ENCODE data around the gene ATG101.
A peak's percentile ranks its signal among the peaks of the same experiment; 100 is the strongest.

ATG101 gene, protein sequence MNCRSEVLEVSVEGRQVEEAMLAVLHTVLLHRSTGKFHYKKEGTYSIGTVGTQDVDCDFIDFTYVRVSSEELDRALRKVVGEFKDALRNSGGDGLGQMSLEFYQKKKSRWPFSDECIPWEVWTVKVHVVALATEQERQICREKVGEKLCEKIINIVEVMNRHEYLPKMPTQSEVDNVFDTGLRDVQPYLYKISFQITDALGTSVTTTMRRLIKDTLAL

GRCh38 chr12:52069327-52070184, at the start of gene ATG101:
Gene ATG101, plus strand, starts transcription at chr12:52069978. Its CDS starts 3,673 bp downstream, at chr12:52073651.
- Histone ChIP-seq H3K27me3 (ENCODE audit: low read depth, low read length) (no peaks in the 10 kb centered on the region), H3K9me3 (ENCODE audit: control insufficient read depth in 1 of 2, low read length in 2 of 2) (no peaks in the 10 kb centered on the region), H3K36me3 (ENCODE audit: control insufficient read depth in 1 of 2, insufficient read depth in 2 of 2, low read length in 2 of 2) (peaks cover 4 to 15% of the 10 kb centered on the region in 2 donors), H3K4me1 (ENCODE audit: control insufficient read depth in 1 of 2, insufficient read depth in 2 of 2, low read length in 2 of 2) (peaks cover 6 to 24% of the 10 kb centered on the region in 2 donors), H3K27ac (ENCODE audit: low read length) (peak within 1 kb of the TSS; percentile 87), H3K4me3 (ENCODE audit: low read depth in 1 of 2, low read length in 2 of 2) (peak within 1 kb of the TSS; percentile 92 to 95)

GRCh38 chr12:52020539-52021336, 49.0 kb upstream of the ATG101 start:
- Histone ChIP-seq H3K36me3 (ENCODE audit: control insufficient read depth in 1 of 2, insufficient read depth in 2 of 2, low read length in 2 of 2) (no peaks in the 10 kb centered on the region), H3K4me1 (ENCODE audit: control insufficient read depth in 1 of 2, insufficient read depth in 2 of 2, low read length in 2 of 2) (peaks cover under 1 to 25% of the 10 kb centered on the region in 2 donors), H3K4me3 (ENCODE audit: low read depth in 1 of 2, low read length in 2 of 2) (no peak overlapping the region), H3K27me3 (ENCODE audit: low read depth, low read length) (no peaks in the 10 kb centered on the region), H3K27ac (ENCODE audit: low read length) (no peak overlapping the region), H3K9me3 (ENCODE audit: control insufficient read depth in 1 of 2, low read length in 2 of 2) (no peaks in the 10 kb centered on the region)

- H3K9me3 ChIP-seq (ENCODE audit: control insufficient read depth in 1 of 2, low read length in 2 of 2), result no peaks in the 10 kb centered on the region
- peak overlapping the region; percentile 33 to 68 for H3K4me3 ChIP-seq (ENCODE audit: low read depth in 1 of 2, low read length in 2 of 2)
- no peaks in the 10 kb centered on the region for H3K36me3 ChIP-seq (ENCODE audit: control insufficient read depth in 1 of 2, insufficient read depth in 2 of 2, low read length in 2 of 2)
- no peaks in the 10 kb centered on the region for H3K27me3 ChIP-seq (ENCODE audit: low read depth, low read length)
- no peak overlapping the region for H3K27ac ChIP-seq (ENCODE audit: low read length)
- peaks cover 11 to 45% of the 10 kb centered on the region in 2 donors for H3K4me1 ChIP-seq (ENCODE audit: control insufficient read depth in 1 of 2, insufficient read depth in 2 of 2, low read length in 2 of 2)
Measured at GRCh38 chr12:52022841-52023181, 47.0 kb upstream of the ATG101 start.

DNA sequence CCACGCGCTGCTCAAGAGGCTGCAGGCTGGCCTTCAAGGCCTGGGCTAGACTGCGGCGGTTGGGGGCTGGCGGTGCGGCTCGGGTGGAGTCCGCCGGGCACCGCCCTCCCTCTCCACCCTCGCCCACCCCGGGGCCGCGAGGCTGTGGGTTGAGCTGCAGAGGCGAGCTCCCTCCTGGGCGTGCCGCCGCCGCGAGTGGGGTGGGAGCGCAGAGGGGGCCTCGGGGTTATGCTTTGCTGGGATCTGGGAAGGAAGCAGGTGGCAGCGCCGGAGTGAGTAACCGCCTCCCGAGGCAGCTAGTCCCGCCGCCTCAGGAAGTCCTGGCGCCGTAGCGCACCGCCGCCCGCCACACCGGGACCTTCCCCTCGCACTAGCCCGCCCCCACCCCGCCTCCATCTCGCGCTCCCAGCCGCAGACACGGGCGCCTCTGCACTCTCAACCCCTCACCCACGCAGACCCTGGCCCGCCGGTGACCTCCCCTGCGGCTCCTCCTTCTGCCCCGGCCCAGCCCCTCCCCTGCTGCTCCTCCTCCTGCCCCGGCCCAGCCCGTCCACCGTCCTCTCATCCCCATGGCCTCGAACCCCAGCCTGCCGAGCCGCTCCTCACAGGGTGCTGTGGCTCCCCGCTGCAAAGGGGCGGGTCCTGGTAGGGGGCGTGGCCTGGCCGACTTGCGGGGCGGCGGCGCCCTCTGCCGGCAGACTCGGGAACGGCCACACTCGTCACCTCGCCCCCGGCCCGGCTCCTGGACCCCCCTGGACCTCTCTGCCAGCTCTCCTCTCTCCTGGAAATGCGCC, 46.4 kb upstream of the ATG101 start:
- Histone ChIP-seq H3K27ac (ENCODE audit: low read length) (peak overlapping the region; percentile 39), H3K4me1 (ENCODE audit: control insufficient read depth in 1 of 2, insufficient read depth in 2 of 2, low read length in 2 of 2) (peaks cover 11 to 45% of the 10 kb centered on the region in 2 donors), H3K27me3 (ENCODE audit: low read depth, low read length) (no peaks in the 10 kb centered on the region), H3K36me3 (ENCODE audit: control insufficient read depth in 1 of 2, insufficient read depth in 2 of 2, low read length in 2 of 2) (no peaks in the 10 kb centered on the region), H3K9me3 (ENCODE audit: control insufficient read depth in 1 of 2, low read length in 2 of 2) (no peaks in the 10 kb centered on the region), H3K4me3 (ENCODE audit: low read depth in 1 of 2, low read length in 2 of 2) (peak overlapping the region; percentile 42 to 68)

- Histone ChIP-seq H3K27ac (ENCODE audit: low read length) (peak overlapping the region; percentile 39), H3K9me3 (ENCODE audit: control insufficient read depth in 1 of 2, low read length in 2 of 2) (no peaks in the 10 kb centered on the region), H3K27me3 (ENCODE audit: low read depth, low read length) (no peaks in the 10 kb centered on the region), H3K36me3 (ENCODE audit: control insufficient read depth in 1 of 2, insufficient read depth in 2 of 2, low read length in 2 of 2) (no peaks in the 10 kb centered on the region), H3K4me1 (ENCODE audit: control insufficient read depth in 1 of 2, insufficient read depth in 2 of 2, low read length in 2 of 2) (peaks cover 11 to 45% of the 10 kb centered on the region in 2 donors), H3K4me3 (ENCODE audit: low read depth in 1 of 2, low read length in 2 of 2) (peak overlapping the region; percentile 42 to 68)
Measured at GRCh38 chr12:52023976-52024688, 45.6 kb upstream of the ATG101 start.

DNA sequence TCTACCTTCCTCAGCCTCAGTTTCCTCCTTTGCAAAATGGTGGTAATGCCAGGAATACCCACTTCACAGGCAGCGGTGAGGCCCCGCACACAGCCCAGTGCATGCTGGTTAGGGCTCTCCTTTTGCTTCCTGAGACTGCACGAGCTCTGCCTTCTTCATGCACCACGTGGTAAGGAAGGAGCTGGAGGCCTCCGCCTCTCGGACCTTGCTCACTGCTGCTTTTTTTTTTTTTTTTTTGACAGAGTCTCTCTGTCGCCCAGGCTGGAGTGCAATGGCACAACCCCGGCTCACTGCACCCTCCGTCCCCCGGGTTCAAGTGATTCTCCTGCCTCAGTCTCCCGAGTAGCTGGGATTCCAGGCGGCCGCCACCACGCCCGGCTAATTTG, 44.9 kb upstream of the ATG101 start:
- Histone ChIP-seq H3K4me1 (ENCODE audit: control insufficient read depth in 1 of 2, insufficient read depth in 2 of 2, low read length in 2 of 2) (peaks cover 11 to 51% of the 10 kb centered on the region in 2 donors), H3K4me3 (ENCODE audit: low read depth in 1 of 2, low read length in 2 of 2) (peak overlapping the region in 1 of 2 donors; percentile 46), H3K36me3 (ENCODE audit: control insufficient read depth in 1 of 2, insufficient read depth in 2 of 2, low read length in 2 of 2) (no peaks in the 10 kb centered on the region), H3K27ac (ENCODE audit: low read length) (peak overlapping the region; percentile 90), H3K9me3 (ENCODE audit: control insufficient read depth in 1 of 2, low read length in 2 of 2) (no peaks in the 10 kb centered on the region), H3K27me3 (ENCODE audit: low read depth, low read length) (no peaks in the 10 kb centered on the region)

DNA sequence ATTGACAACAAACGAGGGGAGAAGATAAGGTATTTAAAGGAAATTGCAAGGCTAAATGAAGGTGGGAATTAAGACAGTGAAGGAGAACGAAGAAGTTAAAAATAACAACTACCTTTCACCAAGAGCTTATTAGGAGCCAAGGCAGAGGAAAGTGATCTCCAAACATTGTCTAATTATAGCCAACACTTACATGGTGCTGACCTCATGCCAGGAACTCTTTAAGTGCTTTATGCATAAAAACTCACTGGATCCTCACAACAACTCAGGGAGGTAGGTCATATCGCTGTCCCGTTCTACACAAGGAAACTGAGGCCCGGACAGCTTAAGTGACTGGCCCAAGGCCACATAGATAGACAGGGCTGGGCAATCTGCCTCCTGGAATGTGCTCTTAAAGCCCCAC, 43.5 kb upstream of the ATG101 start:
- Histone ChIP-seq H3K4me1 (ENCODE audit: control insufficient read depth in 1 of 2, insufficient read depth in 2 of 2, low read length in 2 of 2) (peaks cover 11 to 55% of the 10 kb centered on the region in 2 donors), H3K36me3 (ENCODE audit: control insufficient read depth in 1 of 2, insufficient read depth in 2 of 2, low read length in 2 of 2) (no peaks in the 10 kb centered on the region), H3K9me3 (ENCODE audit: control insufficient read depth in 1 of 2, low read length in 2 of 2) (no peaks in the 10 kb centered on the region), H3K27ac (ENCODE audit: low read length) (peak overlapping the region; percentile 90), H3K4me3 (ENCODE audit: low read depth in 1 of 2, low read length in 2 of 2) (peak overlapping the region; percentile 46 to 64), H3K27me3 (ENCODE audit: low read depth, low read length) (no peaks in the 10 kb centered on the region)

DNA sequence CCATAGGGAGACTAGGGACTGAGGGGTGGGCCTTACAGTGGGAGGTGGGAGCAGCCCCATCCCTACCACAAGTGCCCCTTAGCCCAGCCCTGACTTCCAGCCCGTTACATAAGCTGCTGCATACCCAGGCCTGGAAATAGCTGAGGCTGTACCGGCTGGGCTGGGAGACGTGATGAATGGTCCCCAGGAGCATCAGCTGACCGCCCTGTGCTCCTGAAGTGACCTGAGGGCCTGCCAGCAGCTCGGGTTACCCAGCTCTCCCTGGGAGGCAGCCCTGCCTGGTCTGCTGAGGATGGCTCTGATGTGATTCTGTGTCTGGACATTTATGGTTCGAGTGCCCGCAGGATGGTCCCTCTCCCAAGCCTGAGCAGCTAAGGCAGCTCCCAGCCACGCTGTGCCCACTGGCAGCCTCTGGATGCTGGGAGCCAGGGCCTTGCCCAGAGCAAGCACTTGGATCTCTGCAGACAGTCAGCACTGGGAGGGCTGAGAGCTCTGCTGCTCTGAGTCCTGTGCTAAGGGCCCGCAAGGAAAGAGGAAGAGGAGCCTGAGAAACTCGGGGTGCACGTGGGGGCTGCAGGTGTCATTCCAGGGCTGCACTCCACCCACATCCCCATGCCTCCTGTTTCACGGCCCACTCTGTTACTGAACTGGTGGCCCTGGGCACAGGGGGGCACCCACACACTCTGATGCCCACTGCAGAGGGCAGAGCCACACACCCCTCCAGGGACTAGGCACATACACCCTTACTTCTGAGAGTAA, 42.5 kb upstream of the ATG101 start:
- Histone ChIP-seq H3K27ac (ENCODE audit: low read length) (peak overlapping the region; percentile 51), H3K27me3 (ENCODE audit: low read depth, low read length) (no peaks in the 10 kb centered on the region), H3K9me3 (ENCODE audit: control insufficient read depth in 1 of 2, low read length in 2 of 2) (no peaks in the 10 kb centered on the region), H3K4me3 (ENCODE audit: low read depth in 1 of 2, low read length in 2 of 2) (no peak overlapping the region), H3K4me1 (ENCODE audit: control insufficient read depth in 1 of 2, insufficient read depth in 2 of 2, low read length in 2 of 2) (peaks cover 14 to 55% of the 10 kb centered on the region in 2 donors), H3K36me3 (ENCODE audit: control insufficient read depth in 1 of 2, insufficient read depth in 2 of 2, low read length in 2 of 2) (no peaks in the 10 kb centered on the region)

DNA sequence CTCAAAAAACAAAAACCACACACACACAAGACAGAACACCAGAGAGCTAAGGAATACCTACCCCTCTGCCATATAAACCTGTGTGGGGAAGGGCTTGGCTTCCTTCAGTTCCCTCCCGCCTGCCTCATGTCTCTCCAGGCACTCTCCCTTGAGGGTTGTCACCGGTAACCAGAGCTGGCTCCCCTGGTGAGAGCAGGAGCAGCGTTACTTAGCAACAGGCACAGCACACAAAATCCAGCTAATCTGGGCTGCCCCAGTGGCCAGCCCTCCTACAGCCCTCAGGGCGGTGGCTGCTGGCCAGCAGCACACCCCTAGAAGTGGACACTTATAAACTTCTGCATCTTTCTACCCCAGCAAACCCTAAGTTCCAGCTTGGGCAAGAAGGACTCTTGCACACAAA, 40.1 kb upstream of the ATG101 start:
- H3K27me3 ChIP-seq (ENCODE audit: low read depth, low read length), result no peaks in the 10 kb centered on the region
- H3K4me1 ChIP-seq (ENCODE audit: control insufficient read depth in 1 of 2, insufficient read depth in 2 of 2, low read length in 2 of 2), result peaks cover 21 to 43% of the 10 kb centered on the region in 2 donors
- peaks cover 0 to 4% of the 10 kb centered on the region in 2 donors for H3K36me3 ChIP-seq (ENCODE audit: control insufficient read depth in 1 of 2, insufficient read depth in 2 of 2, low read length in 2 of 2)
- no peak overlapping the region for H3K4me3 ChIP-seq (ENCODE audit: low read depth in 1 of 2, low read length in 2 of 2)
- no peaks in the 10 kb centered on the region for H3K9me3 ChIP-seq (ENCODE audit: control insufficient read depth in 1 of 2, low read length in 2 of 2)
- H3K27ac ChIP-seq (ENCODE audit: low read length), result no peak overlapping the region

GRCh38 chr12:52032446-52032803, 37.4 kb upstream of the ATG101 start:
- Histone ChIP-seq H3K27ac (ENCODE audit: low read length) (peak overlapping the region; percentile 87), H3K36me3 (ENCODE audit: control insufficient read depth in 1 of 2, insufficient read depth in 2 of 2, low read length in 2 of 2) (peaks cover 0 to 4% of the 10 kb centered on the region in 2 donors), H3K4me3 (ENCODE audit: low read depth in 1 of 2, low read length in 2 of 2) (peak overlapping the region; percentile 39 to 43), H3K27me3 (ENCODE audit: low read depth, low read length) (no peaks in the 10 kb centered on the region), H3K4me1 (ENCODE audit: control insufficient read depth in 1 of 2, insufficient read depth in 2 of 2, low read length in 2 of 2) (peaks cover 9 to 23% of the 10 kb centered on the region in 2 donors), H3K9me3 (ENCODE audit: control insufficient read depth in 1 of 2, low read length in 2 of 2) (no peaks in the 10 kb centered on the region)

Data from muscle layer of duodenum (tissue), 2 donors.